GM10847 (cell line): ENCODE results near the gene NFYC.

Experiments
- POLR2A ChIP-seq: IDR thresholded peaks from 2 replicates; pipeline ENCODE4 v1.6.1; 2011; ENCODE audit not compliant: insufficient read length; ENCODE audit errors: extremely low read depth

The NFYC gene

GRCh38 chr1:40740039-40740996 lies 48.8 kb downstream of the NFYC start:
- no peak for TF ChIP-seq POLR2A

- TF ChIP-seq POLR2A: no peak
These were observed 49.7 kb downstream of the NFYC start for GRCh38 chr1:40740997-40741736.

DNA sequence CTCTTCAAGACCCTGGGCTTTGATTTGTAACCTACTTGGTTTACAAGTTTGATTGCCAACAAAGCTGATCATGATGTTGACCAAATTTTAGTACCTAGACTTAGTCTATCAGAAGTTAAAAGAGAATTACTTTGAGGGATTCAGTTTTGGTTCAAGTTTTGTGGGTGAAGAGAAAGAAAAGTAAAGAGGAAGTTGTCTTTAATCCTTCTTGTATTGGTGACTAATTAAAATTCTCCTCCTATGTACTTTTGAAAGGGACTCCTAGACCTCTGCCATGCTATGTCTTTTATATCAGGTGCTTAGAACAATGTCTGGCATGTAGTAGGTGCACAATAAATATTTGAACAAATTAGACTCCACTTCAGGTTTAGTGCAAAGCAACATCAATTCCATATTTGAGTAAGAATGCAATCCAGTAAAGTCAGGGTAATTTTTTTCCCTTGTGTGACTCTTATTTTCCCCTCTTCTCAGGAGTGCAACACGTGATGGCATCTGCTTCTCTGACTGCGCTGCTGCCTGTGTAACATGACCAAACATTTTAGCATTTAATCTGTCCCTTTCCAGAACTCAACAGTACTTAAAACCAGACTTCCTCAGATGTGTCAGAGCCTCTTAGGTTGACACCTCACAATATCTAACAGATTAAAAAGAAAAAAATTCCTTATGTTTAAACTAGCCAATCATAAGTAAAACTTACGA lies 51.0 kb downstream of the NFYC start:
- TF ChIP-seq POLR2A: no peak

DNA sequence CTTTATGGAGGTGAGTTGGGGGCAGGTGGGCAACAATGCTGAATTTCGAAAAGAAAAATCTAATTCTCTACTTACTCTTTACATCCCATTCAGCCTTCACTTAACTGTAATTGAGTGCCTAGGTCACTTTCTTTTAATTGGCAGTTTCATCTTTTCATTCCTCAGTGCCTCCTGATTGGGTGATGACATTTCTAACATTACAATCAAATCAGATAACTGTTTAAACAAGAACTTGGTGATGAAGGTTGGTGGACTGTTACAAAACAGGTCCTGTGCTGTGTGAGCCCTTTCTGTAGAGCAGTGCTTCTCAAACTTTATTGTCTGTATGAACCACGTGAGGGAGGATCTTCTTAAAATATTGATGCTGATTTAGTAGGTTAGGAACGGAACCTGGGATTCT lies 51.9 kb downstream of the NFYC start:
- TF ChIP-seq POLR2A: no peak

GRCh38 chr1:40743860-40744259 lies 52.4 kb downstream of the NFYC start:
- TF ChIP-seq POLR2A: no peak

DNA sequence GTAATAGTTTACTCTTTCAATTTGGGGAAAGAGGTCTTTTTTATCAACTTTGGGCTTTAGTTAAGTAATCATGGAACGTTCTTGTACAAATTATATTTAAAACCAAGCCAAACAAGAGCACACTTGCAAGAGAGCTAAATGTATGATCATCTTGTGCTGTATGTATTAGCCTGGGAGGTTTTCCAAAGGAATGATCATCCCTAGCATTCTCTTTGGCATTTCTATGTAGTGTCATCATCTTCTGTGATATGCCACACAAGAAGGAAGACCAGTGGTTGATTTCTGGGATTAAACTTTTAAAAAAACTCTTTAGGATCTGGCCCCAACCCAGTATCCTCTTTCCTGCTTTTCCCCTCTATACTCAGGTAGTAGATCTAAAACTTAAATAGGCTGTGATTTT lies 53.7 kb downstream of the NFYC start:
- TF ChIP-seq POLR2A: no peak

GRCh38 chr1:40746344-40747090 lies 55.0 kb downstream of the NFYC start:
- no peak for TF ChIP-seq POLR2A

DNA sequence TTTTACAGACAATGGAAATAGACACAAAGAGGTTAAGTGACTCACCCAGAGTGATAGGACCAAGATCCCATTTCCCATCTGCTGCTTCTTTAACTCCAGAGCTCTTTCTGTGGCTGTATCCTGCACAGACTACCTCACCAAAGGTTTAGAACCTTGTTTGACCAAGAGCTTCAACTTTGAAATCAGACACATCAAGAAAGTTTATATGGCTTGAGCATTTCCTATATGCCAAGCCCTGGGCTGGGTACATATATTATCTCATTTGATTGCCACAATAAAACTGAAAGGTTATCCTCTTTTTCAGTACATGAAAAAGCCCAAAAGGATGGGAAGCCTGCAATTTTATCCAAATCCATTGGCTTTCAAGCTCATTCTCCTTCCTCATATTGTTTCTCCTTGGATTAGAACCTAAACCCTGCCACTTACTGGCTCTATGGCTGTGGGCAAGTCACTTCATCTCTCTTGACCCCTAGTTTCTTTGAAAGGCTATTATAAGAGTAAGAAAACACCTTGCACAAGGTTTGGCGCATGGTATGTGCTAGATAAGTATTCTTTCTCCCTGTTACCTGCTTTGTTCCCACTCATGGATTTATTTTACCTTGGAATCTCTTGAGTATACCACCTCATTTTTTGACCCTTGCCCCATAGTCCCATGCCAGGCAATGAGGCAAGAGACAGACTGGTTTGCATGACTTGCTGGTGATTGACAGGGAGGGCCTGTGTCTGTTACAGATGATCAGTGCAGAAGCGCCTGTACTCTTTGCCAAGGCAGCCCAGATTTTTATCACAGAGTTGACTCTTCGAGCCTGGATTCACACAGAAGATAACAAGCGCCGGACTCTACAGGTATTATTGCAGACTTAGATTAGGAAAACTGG lies 57.6 kb downstream of the NFYC start:
- TF ChIP-seq POLR2A: no peak

- no peak for TF ChIP-seq POLR2A
These were observed 58.3 kb downstream of the NFYC start for GRCh38 chr1:40749817-40750216.

- TF ChIP-seq POLR2A: no peak
These were observed 59.0 kb downstream of the NFYC start for GRCh38 chr1:40750451-40750908.

- no peak for TF ChIP-seq POLR2A
These were observed 60.3 kb downstream of the NFYC start for GRCh38 chr1:40751802-40752201.

GRCh38 chr1:40753142-40753882 lies 61.8 kb downstream of the NFYC start:
- TF ChIP-seq POLR2A: no peak

DNA sequence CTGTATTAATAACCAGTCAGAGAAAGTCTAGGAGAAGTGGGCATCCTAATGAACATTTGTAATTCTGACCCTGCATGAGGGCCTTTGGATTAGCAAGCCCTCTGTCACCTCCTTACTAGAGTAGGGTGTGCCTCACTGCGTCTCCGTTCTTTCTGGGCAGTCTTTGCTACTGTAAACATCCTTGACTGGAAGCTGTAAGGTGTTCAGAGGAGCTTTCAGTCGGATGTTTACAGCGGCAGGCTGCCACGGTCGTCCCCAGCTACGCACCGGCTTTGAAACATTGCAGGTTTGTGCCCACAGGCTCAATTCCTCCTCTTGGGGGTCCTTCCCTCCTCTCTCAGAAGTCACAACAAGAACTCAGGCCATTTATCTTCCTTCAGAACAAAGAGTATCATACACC lies 62.7 kb downstream of the NFYC start:
- TF ChIP-seq POLR2A: no peak
